GM12874 (cell line): ENCODE results near the gene KCNMB4.

Source experiments
- TF ChIP-seq, protein P1 (sequence below): IDR thresholded peaks from 2 replicates; pipeline ENCODE4 v1.5.1; 2011; ENCODE audit warnings: low read depth, mild to moderate bottlenecking, control low read depth, low read length, moderate library complexity; ENCODE audit not compliant: insufficient read depth

KCNMB4 gene

DNA sequence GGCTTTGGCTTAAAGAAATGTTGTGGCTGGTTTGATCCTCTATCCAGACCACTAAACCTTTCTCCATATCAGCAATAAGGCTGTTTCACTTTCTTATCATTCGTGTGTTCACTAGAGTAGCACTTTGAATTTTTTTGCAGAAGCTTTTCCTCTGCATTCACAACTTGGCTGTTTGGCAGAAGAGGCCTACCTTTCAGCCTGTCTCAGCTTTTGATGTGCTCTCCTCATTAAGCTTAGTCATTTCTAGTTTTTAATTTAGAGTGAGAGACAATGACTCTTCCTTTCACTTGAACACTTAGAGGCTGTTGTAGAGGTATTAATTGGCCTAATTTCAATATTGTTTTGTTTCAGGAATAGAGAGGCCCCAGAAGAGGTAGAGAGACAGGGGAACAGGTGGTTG lies 13.8 kb downstream of the KCNMB4 start:
- TF ChIP-seq, protein P1, sequence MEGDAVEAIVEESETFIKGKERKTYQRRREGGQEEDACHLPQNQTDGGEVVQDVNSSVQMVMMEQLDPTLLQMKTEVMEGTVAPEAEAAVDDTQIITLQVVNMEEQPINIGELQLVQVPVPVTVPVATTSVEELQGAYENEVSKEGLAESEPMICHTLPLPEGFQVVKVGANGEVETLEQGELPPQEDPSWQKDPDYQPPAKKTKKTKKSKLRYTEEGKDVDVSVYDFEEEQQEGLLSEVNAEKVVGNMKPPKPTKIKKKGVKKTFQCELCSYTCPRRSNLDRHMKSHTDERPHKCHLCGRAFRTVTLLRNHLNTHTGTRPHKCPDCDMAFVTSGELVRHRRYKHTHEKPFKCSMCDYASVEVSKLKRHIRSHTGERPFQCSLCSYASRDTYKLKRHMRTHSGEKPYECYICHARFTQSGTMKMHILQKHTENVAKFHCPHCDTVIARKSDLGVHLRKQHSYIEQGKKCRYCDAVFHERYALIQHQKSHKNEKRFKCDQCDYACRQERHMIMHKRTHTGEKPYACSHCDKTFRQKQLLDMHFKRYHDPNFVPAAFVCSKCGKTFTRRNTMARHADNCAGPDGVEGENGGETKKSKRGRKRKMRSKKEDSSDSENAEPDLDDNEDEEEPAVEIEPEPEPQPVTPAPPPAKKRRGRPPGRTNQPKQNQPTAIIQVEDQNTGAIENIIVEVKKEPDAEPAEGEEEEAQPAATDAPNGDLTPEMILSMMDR = no peak

DNA sequence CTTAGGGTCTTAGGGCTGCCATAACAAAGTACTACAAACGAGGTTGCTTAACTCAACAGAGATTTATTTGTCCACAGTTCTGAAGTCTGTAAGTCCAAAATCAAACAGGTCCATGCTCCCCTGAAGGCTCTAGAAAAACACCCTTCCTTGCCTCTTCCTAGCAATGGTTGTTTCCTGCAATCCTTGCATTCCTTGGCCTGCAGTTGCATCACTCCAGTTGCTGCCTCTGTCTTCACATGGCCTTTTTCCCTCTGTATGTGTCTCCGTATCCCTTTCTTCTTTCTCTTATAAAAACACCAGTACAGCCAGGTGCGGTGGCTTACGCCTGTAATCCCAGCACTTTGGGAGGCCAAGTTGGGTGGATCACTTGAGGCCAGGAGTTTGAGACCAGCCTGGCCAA lies 17.4 kb downstream of the KCNMB4 start:
- TF ChIP-seq, protein P1 = no peak

DNA sequence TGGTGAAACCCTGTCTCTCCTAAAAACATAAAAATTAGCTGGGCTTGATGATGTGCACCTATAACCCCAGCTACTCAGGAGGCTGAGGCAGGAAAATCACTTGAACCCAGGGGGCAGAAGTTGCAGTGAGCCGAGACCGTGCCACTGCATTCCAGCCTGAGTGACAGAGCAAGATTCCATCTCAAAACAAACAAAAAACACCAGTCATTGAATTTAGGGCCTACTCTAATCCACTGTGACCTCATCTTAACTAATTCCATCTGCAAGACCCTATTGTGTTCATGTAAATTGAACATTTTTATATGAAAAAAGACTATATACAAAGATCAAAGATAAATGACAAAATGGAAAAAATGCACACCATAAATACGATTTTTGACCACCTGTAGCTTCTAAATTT lies 17.8 kb downstream of the KCNMB4 start:
- TF ChIP-seq, protein P1 = no peak

DNA sequence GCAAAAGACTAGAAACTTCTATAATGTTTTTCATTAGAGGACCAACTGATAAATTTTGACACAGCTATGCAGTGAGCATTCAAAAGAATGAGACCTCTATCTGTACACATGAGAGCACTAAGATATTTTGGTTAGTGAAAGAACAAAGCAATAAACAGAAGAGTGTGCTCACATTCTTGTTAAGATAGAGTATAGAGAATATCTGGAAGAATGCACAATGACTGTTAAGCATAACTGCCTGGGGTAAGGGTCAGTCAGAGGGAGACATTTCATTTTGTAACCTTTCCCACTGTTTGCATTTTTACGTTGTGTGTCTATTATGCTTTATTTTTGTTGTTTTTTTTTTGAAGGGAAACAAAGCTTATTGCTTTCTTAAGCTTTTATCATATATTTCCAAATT lies 20.7 kb downstream of the KCNMB4 start:
- TF ChIP-seq, protein P1 = no peak

DNA sequence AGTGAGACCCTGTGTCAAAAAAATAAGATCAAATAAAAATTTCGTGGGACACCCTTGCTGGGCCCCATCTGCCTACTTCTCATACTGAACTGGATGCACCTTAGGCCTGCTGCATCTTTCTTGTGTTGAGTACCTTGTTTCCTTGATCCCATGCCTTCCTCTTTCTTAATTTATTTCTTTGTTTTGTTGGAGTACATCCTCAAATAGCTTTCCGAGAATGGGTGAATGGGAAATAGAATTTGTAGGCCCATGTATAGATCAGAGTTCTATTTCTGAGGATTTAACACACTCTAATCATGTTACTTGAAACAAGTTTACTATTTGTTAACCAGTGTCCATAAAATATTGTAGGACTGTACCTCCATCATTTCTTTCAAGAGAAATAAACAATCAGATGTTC lies 23.6 kb downstream of the KCNMB4 start:
- TF ChIP-seq, protein P1 = no peak

DNA sequence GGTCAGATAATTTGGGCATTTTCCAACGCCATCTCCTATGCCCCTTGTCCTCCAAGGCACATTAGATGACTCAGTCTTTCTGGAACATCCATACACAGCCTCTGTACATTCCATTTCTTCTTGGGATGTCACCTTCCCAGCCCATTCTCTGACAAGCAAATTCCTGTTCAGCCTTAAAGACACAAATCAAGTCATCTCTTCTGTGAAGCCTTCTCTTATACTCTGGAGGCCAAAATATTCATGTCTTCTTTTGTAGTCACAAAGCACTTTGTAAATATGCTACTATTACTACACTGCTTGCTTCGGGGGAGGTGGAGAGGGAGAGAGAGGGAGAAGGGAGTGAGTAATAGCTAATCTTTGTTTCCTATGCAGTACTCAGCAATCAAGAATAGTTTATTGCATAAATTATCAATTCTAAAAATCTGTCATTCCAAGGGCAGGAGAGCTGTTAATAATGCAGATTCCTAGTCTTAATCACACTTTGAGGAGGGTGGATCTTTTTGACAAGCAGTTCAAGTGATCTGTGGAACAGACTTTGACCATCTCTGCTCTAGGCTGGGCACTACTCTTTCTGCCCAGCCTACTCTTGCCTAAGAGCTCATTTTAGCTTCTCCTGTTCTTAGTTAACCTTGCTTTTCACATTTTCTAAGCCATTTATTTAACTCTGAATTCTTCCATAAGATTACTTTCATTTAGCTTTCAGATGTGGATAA lies 27.9 kb downstream of the KCNMB4 start:
- TF ChIP-seq, protein P1 = no peak

DNA sequence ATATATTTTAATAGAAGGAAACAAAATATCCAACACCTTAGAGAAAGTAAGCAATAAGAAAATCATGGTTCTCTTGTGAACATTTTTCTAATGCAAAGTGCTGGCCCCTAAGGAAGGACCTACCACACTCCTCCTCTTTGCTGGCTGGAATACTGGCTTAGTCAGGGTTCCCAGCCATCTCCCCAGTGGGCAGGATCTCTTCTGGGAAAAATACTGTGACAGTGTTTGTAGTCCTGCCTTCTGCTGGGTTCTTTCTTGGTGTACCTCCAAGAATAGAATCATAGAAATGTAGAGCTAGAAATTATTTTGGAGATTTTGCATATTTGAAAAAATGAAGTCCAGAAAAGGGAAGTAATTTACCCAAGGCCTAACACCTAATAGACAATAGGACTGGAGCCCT lies 31.9 kb downstream of the KCNMB4 start:
- TF ChIP-seq, protein P1 = no peak
